Activated CD8-positive, alpha-beta T cell treated with anti-CD3 and anti-CD28 coated beads for 36 hours (primary cell): Measurements from ENCODE around the gene ZNF276. TPM values are rescaled to one million over a fixed set of nuclear protein-coding genes. Genes with fewer than 3 reads are reported as not detected.

Source experiments
- ATAC-seq: fragments of 200-7000 bp; cut with Tn5 transposase; one replicate; pipeline ENCODE4 v1.10.0; 2021; ENCODE audit warnings: mild to moderate bottlenecking, moderate library complexity
- CTCF ChIA-PET: fragments of 350-600 bp; sonication (Branson Sonifier 250); formaldehyde crosslinking; loops from one replicate; lab custom pipeline; 2021; ENCODE audit warnings: antibody characterized with exemption; lab: Charles Lee
- POLR2A ChIA-PET: fragments of 350-600 bp; sonication (Branson Sonifier 250); formaldehyde crosslinking; loops from one replicate; lab custom pipeline; 2021; ENCODE audit warnings: antibody characterized with exemption; lab: Charles Lee
- DNase-seq: peaks from one replicate; pipeline ENCODE4 v3.0.0-alpha.2; 2020
- H3K27ac Mint-ChIP-seq: one replicate; pipeline ENCODE4 v1.8.0; 2021; ENCODE audit warnings: mild to moderate bottlenecking, mixed read lengths
- H3K27me3 Mint-ChIP-seq: one replicate; pipeline ENCODE4 v1.8.0; 2021; ENCODE audit warnings: mixed read lengths
- H3K36me3 Mint-ChIP-seq: one replicate; pipeline ENCODE4 v1.8.0; 2021; ENCODE audit warnings: low read depth, mixed read lengths
- H3K4me1 Mint-ChIP-seq: one replicate; pipeline ENCODE4 v1.8.0; 2021; ENCODE audit warnings: low read depth, mixed read lengths
- H3K4me3 Mint-ChIP-seq: one replicate; pipeline ENCODE4 v1.8.0; 2021; ENCODE audit warnings: mild to moderate bottlenecking, moderate library complexity, mixed read lengths
- H3K9me3 Mint-ChIP-seq: one replicate; pipeline ENCODE4 v1.8.0; 2021; ENCODE audit warnings: mixed read lengths
- CTCF ChIP-seq: fragments of 200-600 bp; IDR thresholded peaks from one replicate; pipeline ENCODE4 v1.8.0; 2022; ENCODE audit warnings: antibody characterized with exemption, mild to moderate bottlenecking
- intact Hi-C: fragments of 100-400 bp; cut with micrococcal nuclease; formaldehyde crosslinking; loops from one replicate; pipeline ENCODE4 v1.10.0; 2022
- total RNA-seq, 2 experiments: library from RNA; stranded (reverse); gene quantifications; one replicate each; pipeline ENCODE4 v1.2.3, GENCODE V29; 2021

ZNF276 gene
- total RNA-seq, 2 experiments from 2014 or later: 24.6 to 27.9 TPM

- H3K27me3 Mint-ChIP-seq: no peaks in the 10 kb centered on the region
- TF ChIP-seq CTCF: no peak
- no peak for DNase-seq
- no peaks in the 10 kb centered on the region for H3K9me3 Mint-ChIP-seq
- peaks cover 43% of the 10 kb centered on the region for H3K4me1 Mint-ChIP-seq
- ChIA-PET CTCF (no interaction called here), POLR2A (interaction anchor here (0.8 to 2.2 kb wide), 6 partner anchors 10 to 157 kb away, joined by 3 to 8 read pairs (median 4); no protein-coding TSS in a partner anchor)
- no peak for ATAC-seq
- intact Hi-C loops: no loop called here
- peak overlapping the region; percentile 75 for H3K27ac Mint-ChIP-seq
- peaks cover 36% of the 10 kb centered on the region for H3K36me3 Mint-ChIP-seq
- H3K4me3 Mint-ChIP-seq: peak overlapping the region; percentile 74
These were observed 855 bp upstream of the ZNF276 start for GRCh38 chr16:89720551-89720812.

GRCh38 chr16:89721546-89722391 is 432 bp downstream of the ZNF276 start:
- TF ChIP-seq CTCF: no peak
- Mint-ChIP-seq H3K4me1 (peaks cover 44% of the 10 kb centered on the region), H3K9me3 (no peaks in the 10 kb centered on the region), H3K27me3 (no peaks in the 10 kb centered on the region), H3K4me3 (peak overlapping the region; percentile 82), H3K36me3 (peaks cover 32% of the 10 kb centered on the region), H3K27ac (peak overlapping the region; percentile 86)
- CTCF ChIA-PET: interaction anchor here (1.0 to 1.7 kb wide), 3 partner anchors 8 to 140 kb away, joined by 3 to 5 read pairs (median 5); no protein-coding TSS in a partner anchor
- intact Hi-C loops: no loop called here
- POLR2A ChIA-PET: interaction anchor here (0.7 to 3.6 kb wide), 3 partner anchors 10 to 17 kb away, joined by 4 to 23 read pairs (median 18); no protein-coding TSS in a partner anchor
- peak; percentile 85 for DNase-seq
- peak; percentile 17 for ATAC-seq

GRCh38 chr16:89722392-89723278 is 1.3 kb downstream of the ZNF276 start:
- no peaks in the 10 kb centered on the region for H3K9me3 Mint-ChIP-seq
- H3K27ac Mint-ChIP-seq: peak overlapping the region; percentile 86
- H3K4me3 Mint-ChIP-seq: peak overlapping the region; percentile 82
- intact Hi-C loops: no loop called here
- peaks cover 51% of the 10 kb centered on the region for H3K4me1 Mint-ChIP-seq
- CTCF ChIA-PET: interaction anchor here (1.0 to 3.4 kb wide), 5 partner anchors 9 to 139 kb away, joined by 3 to 20 read pairs (median 5); no protein-coding TSS in a partner anchor
- TF ChIP-seq CTCF: no peak
- peak; percentile 45 for ATAC-seq
- peak; percentile 87 for DNase-seq
- POLR2A ChIA-PET: interaction anchor here (0.5 to 3.6 kb wide), 14 partner anchors 8 to 138 kb away, joined by 3 to 23 read pairs (median 5); partner anchors contain the start of gene CDK10
- H3K27me3 Mint-ChIP-seq: no peaks in the 10 kb centered on the region
- H3K36me3 Mint-ChIP-seq: peaks cover 35% of the 10 kb centered on the region

GRCh38 chr16:89723279-89724250 is 2.2 kb downstream of the ZNF276 start:
- Mint-ChIP-seq H3K4me1 (peaks cover 49% of the 10 kb centered on the region), H3K4me3 (peak overlapping the region; percentile 82), H3K36me3 (peaks cover 32% of the 10 kb centered on the region), H3K27ac (peak overlapping the region; percentile 86), H3K27me3 (no peaks in the 10 kb centered on the region), H3K9me3 (no peaks in the 10 kb centered on the region)
- TF ChIP-seq CTCF: no peak
- ChIA-PET CTCF (interaction anchor here (0.7 to 4.3 kb wide), 8 partner anchors 11 to 138 kb away, joined by 3 to 23 read pairs (median 4); partner anchors contain the start of gene SPATA2L), POLR2A (interaction anchor here (0.8 to 3.6 kb wide), 20 partner anchors 7 to 219 kb away, joined by 3 to 23 read pairs (median 5); partner anchors contain the start of genes CDK10 and TCF25)
- peak; percentile 93 for DNase-seq
- ATAC-seq: peak; percentile 58
- intact Hi-C loops: no loop called here
